GM18505 (cell line): Measurements from ENCODE around the gene MIER3.
"Not testable (repeated sequence)": the region's sequence is repeated elsewhere in the genome, so short reads cannot be mapped to it uniquely, and the experiment has no call there.

Source experiments
- ATAC-seq: cut with Tn5 transposase; IDR thresholded peaks from one replicate; pipeline ENCODE4 v1.9.1; 2021; ENCODE audit not compliant: unreplicated experiment
- POLR2A ChIP-seq: IDR thresholded peaks from 4 replicates; pipeline ENCODE4 v1.6.1; 2011; ENCODE audit warnings: borderline replicate concordance; ENCODE audit not compliant: insufficient read depth, insufficient read length; ENCODE audit errors: extremely low read depth

The MIER3 gene

GRCh38 chr5:56951946-56952691 lies at the start of gene MIER3:
Gene MIER3, minus strand, starts transcription at chr5:56952123. Its CDS starts 21 bp downstream, at chr5:56952102.
- peak; percentile 74 for TF ChIP-seq POLR2A
- peak; percentile 91 for ATAC-seq

- ATAC-seq: no peak
- no peak for TF ChIP-seq POLR2A
These were observed 43.7 kb upstream of the MIER3 start for GRCh38 chr5:56995596-56995995.

GRCh38 chr5:56993241-56993640 lies 41.3 kb upstream of the MIER3 start:
- ATAC-seq: no peak
- no peak for TF ChIP-seq POLR2A

- ATAC-seq: no peak
- no peak for TF ChIP-seq POLR2A
These were observed 37.8 kb upstream of the MIER3 start for GRCh38 chr5:56989676-56990075.

GRCh38 chr5:56988490-56988889 lies 36.6 kb upstream of the MIER3 start:
- TF ChIP-seq POLR2A: no peak
- ATAC-seq: no peak

GRCh38 chr5:56987171-56987570 lies 35.2 kb upstream of the MIER3 start:
- no peak for TF ChIP-seq POLR2A
- ATAC-seq: no peak

- no peak for TF ChIP-seq POLR2A
- ATAC-seq: peak; percentile 52
These were observed 34.7 kb upstream of the MIER3 start for GRCh38 chr5:56986626-56986947.

GRCh38 chr5:56985936-56986625 lies 34.2 kb upstream of the MIER3 start:
- TF ChIP-seq POLR2A: no peak
- ATAC-seq: peak; percentile 66

GRCh38 chr5:56984445-56984844 lies 32.5 kb upstream of the MIER3 start:
- TF ChIP-seq POLR2A: no peak
- ATAC-seq: no peak

- ATAC-seq: peak; percentile 44
These were observed 31.9 kb upstream of the MIER3 start for GRCh38 chr5:56983593-56984361.

GRCh38 chr5:56981548-56982315 lies 29.8 kb upstream of the MIER3 start:
- no peak for ATAC-seq
- TF ChIP-seq POLR2A: no peak

More at GRCh38 chr5:56983593-56984361, 31.9 kb upstream of the MIER3 start:
- TF ChIP-seq POLR2A: no peak

GRCh38 chr5:56979968-56980367 lies 28.0 kb upstream of the MIER3 start:
- TF ChIP-seq POLR2A: no peak
- no peak for ATAC-seq

GRCh38 chr5:56979526-56979925 lies 27.6 kb upstream of the MIER3 start:
- not testable (repeated sequence) for ATAC-seq
